ENCODE data around the gene NFE2L3.
"Not testable (repeated sequence)": the region's sequence is repeated elsewhere in the genome, so short reads cannot be mapped to it uniquely, and the experiment has no call there.

The NFE2L3 gene, protein sequence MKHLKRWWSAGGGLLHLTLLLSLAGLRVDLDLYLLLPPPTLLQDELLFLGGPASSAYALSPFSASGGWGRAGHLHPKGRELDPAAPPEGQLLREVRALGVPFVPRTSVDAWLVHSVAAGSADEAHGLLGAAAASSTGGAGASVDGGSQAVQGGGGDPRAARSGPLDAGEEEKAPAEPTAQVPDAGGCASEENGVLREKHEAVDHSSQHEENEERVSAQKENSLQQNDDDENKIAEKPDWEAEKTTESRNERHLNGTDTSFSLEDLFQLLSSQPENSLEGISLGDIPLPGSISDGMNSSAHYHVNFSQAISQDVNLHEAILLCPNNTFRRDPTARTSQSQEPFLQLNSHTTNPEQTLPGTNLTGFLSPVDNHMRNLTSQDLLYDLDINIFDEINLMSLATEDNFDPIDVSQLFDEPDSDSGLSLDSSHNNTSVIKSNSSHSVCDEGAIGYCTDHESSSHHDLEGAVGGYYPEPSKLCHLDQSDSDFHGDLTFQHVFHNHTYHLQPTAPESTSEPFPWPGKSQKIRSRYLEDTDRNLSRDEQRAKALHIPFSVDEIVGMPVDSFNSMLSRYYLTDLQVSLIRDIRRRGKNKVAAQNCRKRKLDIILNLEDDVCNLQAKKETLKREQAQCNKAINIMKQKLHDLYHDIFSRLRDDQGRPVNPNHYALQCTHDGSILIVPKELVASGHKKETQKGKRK

GRCh38 chr7:26151953-26152781 lies at the start of gene NFE2L3:
NFE2L3 (plus strand) TSS chr7:26152198; CDS start chr7:26152499, 301 bp downstream.
- peak; percentile 58 to 77 for DNase-seq (ENCODE audit: low read depth in 1 of 2, low spot score in 1 of 2)

- no peak for DNase-seq (ENCODE audit: low read depth in 1 of 2, low spot score in 1 of 2)
Observed at GRCh38 chr7:26103596-26103995, 48.4 kb upstream of the NFE2L3 start.

- DNase-seq (ENCODE audit: low read depth in 1 of 2, low spot score in 1 of 2) = no peak
Observed at GRCh38 chr7:26105236-26105635, 46.8 kb upstream of the NFE2L3 start.

GRCh38 chr7:26105931-26106330 lies 46.1 kb upstream of the NFE2L3 start:
- DNase-seq (ENCODE audit: low read depth in 1 of 2, low spot score in 1 of 2) = no peak

GRCh38 chr7:26112203-26112740 lies 39.7 kb upstream of the NFE2L3 start:
- DNase-seq (ENCODE audit: low read depth in 1 of 2, low spot score in 1 of 2) = no peak

DNA sequence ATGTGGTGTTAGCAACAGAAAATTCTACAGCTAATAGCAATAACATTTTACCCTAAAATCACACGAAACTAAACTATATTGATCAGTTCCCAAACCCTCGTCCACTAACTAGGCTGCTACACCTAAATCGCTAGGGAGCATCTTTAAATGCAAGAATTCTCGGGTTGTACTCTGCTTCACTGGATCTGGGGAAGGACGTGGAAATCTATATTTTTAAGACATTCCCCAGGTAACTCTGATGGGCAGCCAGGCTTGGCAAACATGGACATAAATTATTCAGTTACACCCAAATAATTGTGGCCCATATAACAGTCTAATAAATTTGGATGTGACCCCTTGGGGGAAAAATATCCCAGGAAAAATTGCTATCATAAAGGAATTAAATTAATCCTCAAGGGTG lies 36.3 kb upstream of the NFE2L3 start:
- DNase-seq (ENCODE audit: low read depth in 1 of 2, low spot score in 1 of 2) = no peak

DNA sequence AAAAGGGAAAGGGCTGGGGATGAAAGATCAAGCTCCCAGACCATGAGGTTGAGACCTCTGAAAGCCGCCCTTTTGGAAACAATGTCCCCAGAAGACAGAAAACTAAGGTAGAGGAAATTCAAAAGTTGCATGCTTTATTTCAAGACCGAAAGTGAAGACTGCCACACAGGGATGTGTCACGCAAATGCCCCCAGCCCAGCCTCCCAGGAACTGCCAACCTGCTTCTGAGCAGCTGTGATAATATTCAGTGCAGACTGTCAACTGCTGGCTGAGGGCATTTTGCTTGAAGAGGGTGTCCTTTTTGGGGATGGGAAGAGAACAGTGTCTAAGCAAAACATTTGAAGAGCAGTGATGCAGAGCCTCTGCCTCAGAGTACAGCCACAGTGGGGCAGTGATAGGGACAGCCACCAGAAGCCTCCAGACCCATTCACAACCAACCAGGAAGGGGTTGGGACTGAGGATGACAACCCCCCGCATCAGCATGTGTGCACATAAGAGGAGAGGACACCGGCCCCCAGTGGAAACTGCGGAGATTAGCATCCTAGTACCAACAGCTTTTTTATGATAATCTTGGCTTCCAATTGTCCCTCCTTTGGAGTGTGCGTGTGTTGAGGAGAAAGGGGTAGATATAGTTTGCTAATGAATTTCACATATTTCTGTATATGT lies 34.7 kb upstream of the NFE2L3 start:
- DNase-seq (ENCODE audit: low read depth in 1 of 2, low spot score in 1 of 2) = no peak

DNA sequence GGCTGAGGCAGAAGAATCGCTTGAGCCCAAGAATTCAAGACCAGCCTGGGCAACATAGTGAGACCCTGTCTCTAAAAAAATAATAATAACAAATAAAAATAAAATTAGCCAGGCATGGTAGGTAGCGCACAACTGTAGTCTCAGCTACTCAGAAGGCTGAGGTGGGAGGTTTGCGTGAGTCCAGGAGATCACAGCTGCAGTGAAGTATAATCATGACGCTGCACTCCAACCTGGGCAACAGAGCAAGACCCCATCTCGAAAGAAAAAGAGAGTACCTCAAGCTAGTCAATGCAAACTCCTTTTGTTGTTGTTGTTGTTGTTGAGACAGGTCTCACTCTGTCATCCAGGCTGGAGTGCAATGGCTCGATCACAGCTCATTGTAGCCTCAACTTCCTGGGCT lies 34.0 kb upstream of the NFE2L3 start:
- DNase-seq (ENCODE audit: low read depth in 1 of 2, low spot score in 1 of 2) = no peak

GRCh38 chr7:26122745-26123144 lies 29.3 kb upstream of the NFE2L3 start:
- DNase-seq (ENCODE audit: low read depth in 1 of 2, low spot score in 1 of 2) = no peak

DNA sequence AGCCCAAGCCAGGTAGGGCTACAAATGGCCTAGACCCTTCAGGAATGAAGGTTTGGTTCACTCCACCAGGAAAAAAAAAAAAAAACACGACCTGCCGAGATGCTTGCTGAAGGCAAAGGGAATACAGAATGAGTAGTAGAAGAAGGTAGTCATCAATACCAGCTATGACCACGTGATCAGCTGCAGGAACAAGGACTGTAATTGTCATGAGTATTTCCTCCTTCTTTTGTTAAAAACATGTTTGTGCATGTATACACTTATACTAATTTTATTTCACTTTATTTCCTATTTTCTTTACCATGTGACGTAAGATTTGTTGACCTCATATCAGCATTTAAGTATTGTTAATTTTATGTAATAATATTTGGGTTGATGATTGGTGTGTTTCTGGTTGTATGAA lies 27.2 kb upstream of the NFE2L3 start:
- not testable (repeated sequence) for DNase-seq (ENCODE audit: low read depth in 1 of 2, low spot score in 1 of 2)

GRCh38 chr7:26127411-26127810 lies 24.6 kb upstream of the NFE2L3 start:
- no peak for DNase-seq (ENCODE audit: low read depth in 1 of 2, low spot score in 1 of 2)

- no peak for DNase-seq (ENCODE audit: low read depth in 1 of 2, low spot score in 1 of 2)
Observed at GRCh38 chr7:26131056-26131589, 20.9 kb upstream of the NFE2L3 start.

DNA sequence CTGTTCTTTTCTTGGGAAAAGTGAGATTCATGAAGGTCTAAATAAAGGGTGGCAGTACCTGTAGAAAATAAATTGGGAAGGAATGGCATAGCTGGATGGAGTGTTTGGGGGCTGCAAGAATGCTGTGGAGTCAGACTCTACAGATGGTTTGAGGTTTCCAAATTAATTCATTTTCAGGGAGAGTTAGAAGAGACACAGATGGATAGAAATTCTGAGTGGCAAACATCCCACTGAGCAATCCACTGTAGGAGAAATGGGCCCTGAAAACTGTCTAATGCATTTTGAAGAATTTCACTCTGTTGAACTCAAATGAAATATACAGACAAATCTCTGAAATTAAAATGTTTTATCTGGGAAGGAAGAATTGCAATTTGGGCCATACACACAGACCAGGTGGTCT lies 16.9 kb upstream of the NFE2L3 start:
- DNase-seq (ENCODE audit: low read depth in 1 of 2, low spot score in 1 of 2) = no peak

DNA sequence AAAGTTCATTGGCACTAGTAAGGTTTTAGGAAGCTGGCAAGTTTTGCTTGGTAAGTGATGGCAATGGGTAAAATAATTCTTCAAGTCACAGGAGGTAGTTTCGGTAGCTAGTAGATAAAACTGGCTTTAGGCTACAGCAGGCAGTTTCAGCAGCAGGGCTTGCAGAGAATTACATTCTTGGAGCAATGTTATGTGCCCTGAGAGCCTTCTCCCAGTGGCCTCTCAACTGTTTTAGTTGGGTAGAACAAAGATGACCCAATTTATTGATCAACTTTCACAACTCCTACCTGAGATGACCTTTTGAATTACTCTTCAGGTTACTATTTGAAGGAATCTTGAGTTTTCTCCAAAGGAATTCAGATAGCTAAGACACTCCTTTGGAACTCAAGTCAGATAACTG lies 16.4 kb upstream of the NFE2L3 start:
- no peak for DNase-seq (ENCODE audit: low read depth in 1 of 2, low spot score in 1 of 2)

- no peak for DNase-seq (ENCODE audit: low read depth in 1 of 2, low spot score in 1 of 2)
Observed at GRCh38 chr7:26136831-26137230, 15.2 kb upstream of the NFE2L3 start.

DNA sequence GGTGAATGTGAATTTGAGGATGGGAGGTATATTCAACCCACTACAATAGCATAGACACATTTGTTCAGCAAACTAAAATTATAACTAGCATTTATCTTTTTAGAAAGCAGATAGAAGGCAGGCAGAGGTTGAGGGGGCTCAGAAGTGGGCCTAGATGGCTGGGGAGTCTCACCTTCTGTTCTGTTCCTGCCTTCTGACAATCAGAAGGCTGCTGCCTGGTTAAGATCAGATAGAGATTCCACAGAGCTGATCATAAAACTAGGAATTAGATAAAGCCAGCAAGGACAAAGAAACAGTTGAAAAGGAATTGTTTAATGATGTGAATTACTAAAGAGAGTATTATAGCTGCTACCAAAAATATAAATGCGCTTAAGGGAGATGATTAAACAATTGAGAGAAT lies 11.6 kb upstream of the NFE2L3 start:
- DNase-seq (ENCODE audit: low read depth in 1 of 2, low spot score in 1 of 2) = no peak

DNA sequence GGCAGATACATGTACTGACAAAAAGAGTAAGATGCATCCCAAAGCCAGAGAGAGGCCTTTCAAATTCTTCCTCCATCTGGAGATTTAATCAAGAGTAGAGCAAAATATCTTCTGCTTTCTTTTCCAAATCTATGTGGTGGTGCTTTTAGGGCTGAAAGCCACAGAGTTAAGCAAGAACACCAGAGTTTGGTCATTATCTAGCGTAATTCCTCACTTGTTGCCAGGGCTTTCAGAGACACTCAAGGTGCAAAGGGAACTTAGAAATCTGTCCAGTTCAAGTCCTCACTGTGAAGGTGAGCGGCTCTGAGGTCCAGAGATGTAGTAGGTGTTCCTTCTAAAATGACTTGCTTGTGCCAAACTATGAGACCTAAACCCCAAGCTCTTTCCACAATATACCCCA lies 10.9 kb upstream of the NFE2L3 start:
- no peak for DNase-seq (ENCODE audit: low read depth in 1 of 2, low spot score in 1 of 2)

GRCh38 chr7:26143298-26144048 lies 8.5 kb upstream of the NFE2L3 start:
- no peak for DNase-seq (ENCODE audit: low read depth in 1 of 2, low spot score in 1 of 2)

DNA sequence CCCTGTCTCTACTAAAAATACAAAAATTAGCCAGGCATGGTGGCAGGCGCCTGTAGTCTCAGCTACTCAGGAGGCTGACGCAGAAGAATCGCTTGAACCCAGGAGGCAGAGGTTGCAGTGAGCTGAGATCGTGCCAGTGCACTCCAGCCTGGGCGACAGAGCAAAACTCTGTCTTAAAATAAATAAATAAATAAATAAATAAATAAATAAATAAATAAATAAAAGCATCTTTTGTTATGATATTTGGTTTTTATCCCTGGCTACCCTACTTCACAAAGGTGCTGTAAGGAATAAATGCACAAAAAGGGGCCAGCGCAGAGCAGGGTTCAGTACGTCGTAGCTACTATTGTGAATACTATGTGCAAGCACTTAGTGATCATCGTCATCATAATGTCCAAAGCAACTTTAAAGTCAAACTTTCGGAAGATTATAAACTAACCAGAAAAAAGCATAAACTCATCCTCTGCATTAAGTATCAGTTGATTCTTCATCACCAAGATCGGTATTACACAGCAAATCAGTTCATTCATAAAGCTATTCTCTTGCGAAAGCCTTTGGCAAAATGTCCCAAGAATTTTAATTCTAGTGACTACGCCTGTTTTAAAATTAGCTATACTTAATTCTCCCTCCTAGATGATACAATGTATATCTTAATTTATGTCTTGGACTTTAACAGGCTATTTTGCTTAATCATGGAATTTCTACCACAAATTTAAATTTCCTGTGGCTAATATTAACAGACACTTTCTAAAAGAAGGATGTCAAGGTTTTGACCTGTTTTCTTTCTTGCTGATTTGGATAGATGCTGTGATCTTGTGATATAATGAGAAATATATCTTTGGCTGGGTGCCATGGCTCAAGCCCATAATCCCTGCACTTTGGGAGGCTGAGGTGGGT lies 7.6 kb upstream of the NFE2L3 start:
- no peak for DNase-seq (ENCODE audit: low read depth in 1 of 2, low spot score in 1 of 2)

Data from activated T-helper 1 cell treated with anti-CD3 and anti-CD28 coated beads, Interleukin-2, amount 50 U/mL, for 16 hours (primary cell).